Sigmoid colon (tissue), 7 donors: Measurements from ENCODE around the gene RAD51AP2. TPM values are rescaled to one million over a fixed set of nuclear protein-coding genes. Genes with fewer than 3 reads are reported as not detected.

Source experiments
- DNase-seq: peaks from one replicate; pipeline ENCODE4 v3.0.0-alpha.2; 2019
- H3K27ac ChIP-seq, 4 donors: fragments of 200-600 bp; sonication (generic); one replicate each; pipeline ENCODE4 v1.5.1; 2016 to 2019; ENCODE audit warnings: mild to moderate bottlenecking in 1 of 4
- H3K27me3 ChIP-seq, 3 donors: fragments of 200-600 bp; sonication (generic); one replicate each; pipeline ENCODE4 v1.5.1; 2019; ENCODE audit warnings: mild to moderate bottlenecking in 1 of 3
- H3K36me3 ChIP-seq, 4 donors: fragments of 200-600 bp; sonication (generic); one replicate each; pipeline ENCODE4 v1.5.1; 2016 to 2019
- H3K4me1 ChIP-seq, 4 donors: fragments of 200-600 bp; sonication (generic); one replicate each; pipeline ENCODE4 v1.5.1; 2017 to 2019
- H3K4me3 ChIP-seq, 4 donors: fragments of 200-600 bp; sonication (generic); one replicate each; pipeline ENCODE4 v1.5.1; 2017 to 2019; ENCODE audit warnings: mild to moderate bottlenecking in 2 of 4, moderate library complexity in 1 of 4
- H3K9me3 ChIP-seq, 4 donors: fragments of 200-600 bp in 3 of 4; sonication (generic) in 3 of 4; one replicate each; pipeline versions ENCODE4 v1.5.1 to v1.6.1; 2013 to 2019
- CTCF ChIP-seq, 4 experiments: fragments of 450-650 bp in 3 of 4; fragments of 200-600 bp in 1 of 4; IDR thresholded peaks; one replicate each; pipeline ENCODE4 v1.5.1; 2016 to 2019; ENCODE audit warnings: antibody characterized with exemption in 4 of 4, mild to moderate bottlenecking in 3 of 4, moderate library complexity in 2 of 4
- EP300 ChIP-seq, 4 donors: sonication (generic); formaldehyde crosslinking; IDR thresholded peaks; one replicate each; pipeline ENCODE4 v1.6.1; 2017; ENCODE audit warnings: antibody characterized with exemption in 4 of 4
- POLR2A ChIP-seq, 2 donors: fragments of 450-650 bp; IDR thresholded peaks; one replicate each; pipeline ENCODE4 v1.6.1; 2016; ENCODE audit warnings: antibody characterized with exemption in 2 of 2, mild to moderate bottlenecking in 2 of 2, moderate library complexity in 2 of 2
- POLR2AphosphoS5 ChIP-seq, 4 donors: sonication (generic); formaldehyde crosslinking; IDR thresholded peaks; one replicate each; pipeline ENCODE4 v1.6.1; 2017; ENCODE audit warnings: antibody characterized with exemption in 4 of 4
- WGBS, 2 donors: extraction: QIAGEN DNeasy Blood & Tissue Kit; methylation state at CpG; one replicate each; pipeline ENCODE4 v1.1.7; 2013; 5-methylcytosine and 5-hydroxymethylcytosine counted together
- intact Hi-C: fragments of 100-400 bp; cut with DNase I; formaldehyde crosslinking; loops from one replicate; pipeline ENCODE4 v1.15.1; 2023
- polyA plus RNA-seq, 3 donors: library from polyadenylated mRNA; stranded (reverse); fragments of 200-250 nt; gene quantifications; one replicate each; pipeline ENCODE4 v1.2.3, GENCODE V29; 2013
- total RNA-seq, 4 donors: library from RNA; depleted of rRNA; stranded (reverse); fragments of >200 nt; gene quantifications; one replicate each; pipeline ENCODE4 v1.1.0, GENCODE V29; 2016
- donor health status: healthy with polysubstance abuse.
- donor health status: Bipolar disorder and iron deficiency.
- donor health status: healthy.

Gene RAD51AP2
- total and polyA plus RNA-seq, 7 donors, result 0.01 to 0.16 TPM; not detected in 5

GRCh38 chr2:17542471-17542870 is 24.2 kb upstream of the RAD51AP2 start:
- Histone ChIP-seq H3K4me1 (peaks cover 0 to 33% (median 25%) of the 10 kb centered on the region in 4 donors), H3K27me3 (peaks cover 0 to 30% (median 3%) of the 10 kb centered on the region in 3 donors), H3K9me3 (no peaks in the 10 kb centered on the region), H3K4me3 (no peak overlapping the region), H3K27ac (no peak overlapping the region), H3K36me3 (no peaks in the 10 kb centered on the region)
- DNase-seq, result no peak
- intact Hi-C loops, result no loop called here
- no peak for TF ChIP-seq POLR2A (IDR thresholded peaks at IDR 0.05)
- no peak for TF ChIP-seq EP300 (IDR thresholded peaks at IDR 0.05)
- no peak for TF ChIP-seq POLR2AphosphoS5 (IDR thresholded peaks at IDR 0.05)
- no peak for TF ChIP-seq CTCF (IDR thresholded peaks at IDR 0.05)
- 43 to 76% methylated on average over 2 of the region's 2 CpGs for WGBS, 2 donors

GRCh38 chr2:17541531-17541950 is 23.3 kb upstream of the RAD51AP2 start:
- no peak for DNase-seq
- no peak for TF ChIP-seq POLR2A (IDR thresholded peaks at IDR 0.05)

GRCh38 chr2:17540813-17541530 is 22.7 kb upstream of the RAD51AP2 start:
- H3K27ac ChIP-seq, result peak overlapping the region; percentile 56 to 85 (median 74)
- TF ChIP-seq EP300 (IDR thresholded peaks at IDR 0.05), result no peak
- no peak for TF ChIP-seq POLR2AphosphoS5 (IDR thresholded peaks at IDR 0.05)
- no peak for TF ChIP-seq CTCF (IDR thresholded peaks at IDR 0.05)
- no peak for TF ChIP-seq POLR2A (IDR thresholded peaks at IDR 0.05)
- whole genome bisulfite sequencing, 2 donors, result 2 to 4% methylated on average over 21 of the region's 21 CpGs
- intact Hi-C loops, result no loop called here
- H3K27me3 ChIP-seq, result peaks cover 0 to 26% (median 3%) of the 10 kb centered on the region in 3 donors
- H3K9me3 ChIP-seq, result no peaks in the 10 kb centered on the region
- peak overlapping the region; percentile 30 to 60 (median 51) for H3K4me3 ChIP-seq
- no peaks in the 10 kb centered on the region for H3K36me3 ChIP-seq
- peaks cover 0 to 33% (median 25%) of the 10 kb centered on the region in 4 donors for H3K4me1 ChIP-seq
- no peak for DNase-seq

More at GRCh38 chr2:17541531-17541950, 23.3 kb upstream of the RAD51AP2 start:
- peaks cover 0 to 33% (median 25%) of the 10 kb centered on the region in 4 donors for H3K4me1 ChIP-seq
- H3K27ac ChIP-seq, result no peak overlapping the region
- intact Hi-C loops, result no loop called here
- 2 to 8% methylated on average over 12 of the region's 12 CpGs for WGBS, 2 donors
- peak overlapping the region in 2 of 4 donors; percentile 51 to 60 for H3K4me3 ChIP-seq
- peaks cover 0 to 26% (median 3%) of the 10 kb centered on the region in 3 donors for H3K27me3 ChIP-seq
- H3K36me3 ChIP-seq, result no peaks in the 10 kb centered on the region
- H3K9me3 ChIP-seq, result no peaks in the 10 kb centered on the region

- H3K9me3 ChIP-seq, result no peaks in the 10 kb centered on the region
- peaks cover 0 to 33% (median 25%) of the 10 kb centered on the region in 4 donors for H3K4me1 ChIP-seq
- intact Hi-C loops, result no loop called here
- peak within 1 kb of the TSS; percentile 56 to 85 (median 74) for H3K27ac ChIP-seq
- no peaks in the 10 kb centered on the region for H3K36me3 ChIP-seq
- peak; percentile 84 for DNase-seq
- WGBS, 2 donors, result 1 to 2% methylated on average over 43 of the region's 43 CpGs
- peak in 1 of 4 donors; percentile 9 for TF ChIP-seq POLR2AphosphoS5 (IDR thresholded peaks at IDR 0.05)
- TF ChIP-seq EP300 (IDR thresholded peaks at IDR 0.05), result no peak
- H3K4me3 ChIP-seq, result peak within 1 kb of the TSS; percentile 33 to 60 (median 51)
- peaks cover 0 to 26% (median 3%) of the 10 kb centered on the region in 3 donors for H3K27me3 ChIP-seq
These were observed 22.0 kb upstream of the RAD51AP2 start, which contains the start of gene VSNL1 for GRCh38 chr2:17540093-17540812. Gene VSNL1 (plus strand): TSS chr2:17540696. CDS start chr2:17592075, 51,379 bp downstream.

GRCh38 chr2:17539611-17540092 is 21.4 kb upstream of the RAD51AP2 start:
- peak; percentile 66 for DNase-seq
- intact Hi-C loops, result loop anchor here (2.0 kb wide), 1 partner anchor 21 kb away; the partner anchor contains the start of gene RAD51AP2
- Histone ChIP-seq H3K4me3 (peak overlapping the region; percentile 33 to 60 (median 51)), H3K27ac (peak overlapping the region; percentile 56 to 85 (median 74)), H3K9me3 (no peaks in the 10 kb centered on the region), H3K36me3 (no peaks in the 10 kb centered on the region), H3K4me1 (peaks cover 0 to 33% (median 25%) of the 10 kb centered on the region in 4 donors), H3K27me3 (peaks cover 0 to 26% (median 3%) of the 10 kb centered on the region in 3 donors)
- 2 to 6% methylated on average over 13 of the region's 13 CpGs for WGBS, 2 donors
- TF ChIP-seq POLR2A (IDR thresholded peaks at IDR 0.05), result no peak
- TF ChIP-seq EP300 (IDR thresholded peaks at IDR 0.05), result no peak
- TF ChIP-seq CTCF (IDR thresholded peaks at IDR 0.05), result no peak
- no peak for TF ChIP-seq POLR2AphosphoS5 (IDR thresholded peaks at IDR 0.05)
